Activated naive CD4-positive, alpha-beta T cell treated with Interleukin-2 at 50 U/mL for 16 hours (primary cell): ENCODE measurements around the gene FUT2.
"Not testable (repeated sequence)": the region's sequence is repeated elsewhere in the genome, so short reads cannot be mapped to it uniquely, and the experiment has no call there.

Experiments
- DNase-seq: peaks from one replicate; pipeline ENCODE4 v3.0.0-alpha.2; 2020

FUT2 gene

GRCh38 chr19:48671446-48671995 lies 24.2 kb upstream of the FUT2 start:
- DNase-seq, result no peak

GRCh38 chr19:48672994-48673393 lies 22.8 kb upstream of the FUT2 start, which contains the start of gene NTN5:
NTN5 (minus strand) TSS chr19:48673017; CDS start chr19:48670986, 2,031 bp downstream.
- no peak for DNase-seq

- DNase-seq, result no peak
Measured at GRCh38 chr19:48673436-48674100, 22.2 kb upstream of the FUT2 start.

- DNase-seq, result no peak
Measured at GRCh38 chr19:48674216-48674809, 21.5 kb upstream of the FUT2 start.

GRCh38 chr19:48674921-48675824 lies 20.6 kb upstream of the FUT2 start:
- DNase-seq, result peak; percentile 75

GRCh38 chr19:48676487-48676886 lies 19.3 kb upstream of the FUT2 start:
- DNase-seq, result no peak

- no peak for DNase-seq
Measured at GRCh38 chr19:48676887-48677286, 18.9 kb upstream of the FUT2 start.

GRCh38 chr19:48678201-48678600 lies 17.6 kb upstream of the FUT2 start:
- no peak for DNase-seq

GRCh38 chr19:48680006-48680405 lies 15.8 kb upstream of the FUT2 start:
- not testable (repeated sequence) for DNase-seq

GRCh38 chr19:48680436-48681126 lies 15.2 kb upstream of the FUT2 start:
- no peak for DNase-seq

GRCh38 chr19:48681127-48681470 lies 14.7 kb upstream of the FUT2 start:
- no peak for DNase-seq

- DNase-seq, result no peak
Measured at GRCh38 chr19:48683349-48683748, 12.4 kb upstream of the FUT2 start.

- no peak for DNase-seq
Measured at GRCh38 chr19:48685583-48685982, 10.2 kb upstream of the FUT2 start.

GRCh38 chr19:48686088-48686487 lies 9.7 kb upstream of the FUT2 start:
- DNase-seq, result no peak

- DNase-seq, result not testable (repeated sequence)
Measured at GRCh38 chr19:48686637-48687036, 9.1 kb upstream of the FUT2 start.

GRCh38 chr19:48687776-48688175 lies 8.0 kb upstream of the FUT2 start:
- no peak for DNase-seq

GRCh38 chr19:48689449-48689848 lies 6.3 kb upstream of the FUT2 start:
- no peak for DNase-seq

- not testable (repeated sequence) for DNase-seq
Measured at GRCh38 chr19:48693629-48694028, 2.1 kb upstream of the FUT2 start.

GRCh38 chr19:48696353-48697010 lies 711 bp downstream of the FUT2 start:
- DNase-seq, result no peak

GRCh38 chr19:48698046-48698445 lies 2.3 kb downstream of the FUT2 start:
- no peak for DNase-seq

- no peak for DNase-seq
Measured at GRCh38 chr19:48702701-48703100, 6.9 kb downstream of the FUT2 start.

- DNase-seq, result no peak
Measured at GRCh38 chr19:48703316-48703715, 7.5 kb downstream of the FUT2 start.
